HL-60/S4 (cell line): ENCODE measurements around the gene HTATIP2.
"Not testable (repeated sequence)": the region's sequence is repeated elsewhere in the genome, so short reads cannot be mapped to it uniquely, and the experiment has no call there.

Source experiments
- in situ Hi-C: fragments of 300-500 bp; cut with MboI; formaldehyde crosslinking; loops from 2 replicates; pipeline ENCODE4 v1.14.3; 2022; ENCODE audit warnings: low sequenced_read_pairs

The HTATIP2 gene

DNA sequence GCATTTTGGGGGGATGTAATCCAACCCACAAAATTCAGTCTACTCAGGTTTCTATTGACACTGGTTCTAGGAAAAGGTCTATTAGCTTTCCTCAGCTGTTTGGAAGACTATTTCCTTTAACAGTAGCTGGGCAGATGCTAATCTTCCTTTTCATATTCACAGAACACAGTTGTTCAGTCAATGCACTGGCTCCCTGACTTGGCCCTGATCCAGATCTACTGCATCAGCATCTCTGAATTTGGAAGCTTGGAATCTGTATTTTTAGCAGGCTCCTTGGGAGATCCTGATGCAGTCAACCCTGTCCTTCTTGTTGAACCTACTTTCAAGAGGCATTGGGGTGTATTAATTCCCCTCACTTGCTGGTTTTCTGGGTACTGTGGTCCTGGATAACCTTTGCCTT, 6.3 kb downstream of the HTATIP2 start:
- in situ Hi-C loops = no loop called here

DNA sequence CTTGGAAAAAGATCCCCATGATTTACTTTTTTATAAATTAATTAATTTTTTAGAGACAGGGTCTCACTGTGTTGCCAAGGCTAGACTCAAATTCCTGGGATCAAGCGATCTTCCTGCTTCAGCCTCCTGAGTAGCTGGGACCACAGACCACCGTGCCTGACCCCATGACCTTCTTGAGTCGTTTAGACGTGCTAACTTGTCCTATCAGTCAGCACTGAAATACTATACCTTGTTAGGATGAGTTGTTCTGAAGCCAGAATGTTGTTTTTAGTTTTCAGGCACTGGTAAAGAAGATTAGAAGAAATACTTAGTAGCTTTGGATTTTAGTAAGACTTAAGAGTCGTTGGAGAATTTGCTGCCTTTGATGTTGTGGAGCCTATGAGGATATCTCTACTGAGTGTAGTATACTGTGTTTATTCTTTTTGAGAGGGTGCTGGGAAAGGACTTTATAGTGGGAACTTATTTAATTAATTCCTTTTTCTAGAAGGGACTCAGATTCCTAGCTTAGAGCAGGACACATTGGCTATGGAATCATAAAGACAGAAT, 8.6 kb downstream of the HTATIP2 start:
- in situ Hi-C loops = no loop called here

DNA sequence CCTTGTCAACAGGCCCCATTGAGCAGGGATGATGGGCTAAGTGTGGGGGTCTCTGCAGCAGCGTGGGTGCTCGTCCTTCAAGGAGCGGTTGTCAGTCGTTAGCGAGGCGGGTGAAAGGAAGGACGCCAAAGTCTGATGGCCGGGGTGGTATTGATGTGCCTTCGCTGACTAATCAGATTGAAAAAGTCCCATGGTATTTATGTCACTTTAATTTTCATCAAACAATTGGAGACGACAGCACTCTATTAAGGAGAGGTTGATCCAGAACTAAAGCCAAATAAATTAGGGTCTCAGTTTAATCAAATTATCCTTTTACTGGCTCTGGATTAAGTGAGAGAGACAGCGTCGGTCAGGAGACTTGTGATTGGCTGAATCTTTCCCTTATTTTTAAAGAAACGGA, 9.6 kb downstream of the HTATIP2 start:
- in situ Hi-C loops = no loop called here

DNA sequence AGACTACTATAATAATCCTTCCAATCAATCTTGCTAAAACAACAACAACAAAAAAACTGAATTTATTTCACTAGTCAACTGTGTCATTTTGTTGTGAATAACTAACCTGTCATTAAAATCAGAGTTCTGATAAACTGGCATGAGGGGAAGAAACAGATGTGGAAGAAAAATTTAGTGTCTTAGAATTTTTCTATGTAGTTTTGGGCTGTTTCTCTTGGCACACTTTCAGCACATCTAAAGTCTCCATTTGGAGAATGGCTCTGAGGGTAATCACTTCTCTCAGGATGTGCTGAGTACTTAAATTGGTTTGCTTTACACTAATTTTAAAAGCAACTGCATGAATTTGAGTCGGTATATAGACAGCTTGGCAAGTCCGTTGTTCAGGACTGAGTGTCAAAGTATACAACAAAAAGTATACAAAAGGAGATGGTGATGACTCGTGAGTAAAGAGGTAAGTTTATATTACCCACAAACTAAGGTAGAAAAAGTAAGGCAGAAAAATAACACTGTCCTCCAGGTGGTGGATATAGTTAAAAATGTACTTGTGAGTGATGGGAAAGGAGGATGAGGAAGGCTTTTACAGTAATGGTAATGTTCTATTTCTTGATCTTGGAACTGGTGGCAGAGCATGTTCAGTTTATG, 10.2 kb downstream of the HTATIP2 start:
- in situ Hi-C loops = no loop called here

DNA sequence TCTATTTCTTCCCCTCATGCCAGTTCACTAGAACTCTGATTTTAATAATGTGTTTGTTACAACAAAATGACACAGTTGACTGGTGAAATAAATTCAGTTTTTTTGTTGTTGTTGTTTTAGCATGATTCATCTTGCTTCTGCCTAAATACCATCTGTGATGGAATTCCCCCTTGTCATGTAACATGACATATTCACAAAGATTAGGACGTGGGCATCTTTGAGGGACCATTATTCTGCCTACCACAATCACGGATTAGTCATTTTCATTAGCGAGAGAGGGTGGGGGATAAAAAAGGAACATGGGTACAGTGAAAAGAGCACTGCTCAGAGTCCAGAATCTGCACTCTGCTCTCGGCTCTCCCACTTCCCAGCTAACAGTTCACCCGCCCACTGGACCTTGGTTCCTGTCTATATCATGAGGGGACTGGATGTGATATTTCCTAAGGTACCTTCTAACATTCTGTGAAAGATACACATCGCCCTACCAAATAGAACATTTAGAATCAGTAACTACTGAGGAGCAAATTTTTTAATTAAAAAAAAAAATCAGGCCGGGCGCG, 11.3 kb downstream of the HTATIP2 start:
- in situ Hi-C loops = no loop called here

DNA sequence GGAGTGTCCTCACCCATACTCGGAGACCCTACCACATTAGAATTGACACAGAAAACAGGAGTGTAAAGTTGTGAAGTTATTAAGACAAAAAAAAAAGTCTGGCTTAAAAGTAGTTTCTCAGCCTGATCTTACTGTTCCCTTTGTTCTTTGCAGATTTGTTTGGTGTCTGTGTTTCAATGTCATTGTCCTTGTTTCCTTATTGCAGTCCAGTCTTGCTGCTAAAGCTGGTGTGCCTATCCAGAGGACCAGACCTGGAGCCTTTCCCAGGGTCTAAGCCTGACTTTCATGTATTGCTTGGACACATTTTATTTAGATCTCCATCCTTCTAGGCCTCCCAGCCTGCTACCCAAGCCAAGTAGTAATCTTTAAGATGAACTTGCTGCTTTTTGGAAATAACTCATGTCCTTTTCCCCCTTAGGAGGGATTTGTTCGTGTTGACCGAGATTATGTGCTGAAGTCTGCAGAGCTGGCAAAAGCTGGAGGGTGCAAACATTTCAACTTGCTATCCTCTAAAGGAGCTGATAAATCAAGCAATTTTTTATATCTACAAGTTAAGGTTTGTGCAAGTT, 12.7 kb downstream of the HTATIP2 start:
- in situ Hi-C loops = no loop called here

DNA sequence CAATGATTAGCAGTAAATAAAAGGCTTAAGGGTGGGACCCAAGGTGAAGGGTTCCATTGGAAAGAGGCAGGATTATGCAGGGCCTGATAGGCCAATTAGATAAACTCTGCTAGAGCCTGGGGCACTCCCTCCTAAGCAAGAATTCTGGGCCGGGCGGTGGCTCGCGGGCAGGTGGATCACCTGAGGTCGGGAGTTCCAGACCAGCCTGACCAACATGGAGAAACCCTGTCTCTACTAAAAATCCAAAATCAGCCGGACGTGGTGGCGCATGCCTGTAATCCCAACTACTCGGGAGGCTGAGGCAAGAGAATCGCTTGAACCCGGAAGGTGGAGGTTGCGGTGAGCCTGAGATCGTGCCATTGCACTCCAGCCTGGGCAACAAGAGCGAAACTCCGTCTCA, 22.5 kb downstream of the HTATIP2 start:
- in situ Hi-C loops = not testable (repeated sequence)

DNA sequence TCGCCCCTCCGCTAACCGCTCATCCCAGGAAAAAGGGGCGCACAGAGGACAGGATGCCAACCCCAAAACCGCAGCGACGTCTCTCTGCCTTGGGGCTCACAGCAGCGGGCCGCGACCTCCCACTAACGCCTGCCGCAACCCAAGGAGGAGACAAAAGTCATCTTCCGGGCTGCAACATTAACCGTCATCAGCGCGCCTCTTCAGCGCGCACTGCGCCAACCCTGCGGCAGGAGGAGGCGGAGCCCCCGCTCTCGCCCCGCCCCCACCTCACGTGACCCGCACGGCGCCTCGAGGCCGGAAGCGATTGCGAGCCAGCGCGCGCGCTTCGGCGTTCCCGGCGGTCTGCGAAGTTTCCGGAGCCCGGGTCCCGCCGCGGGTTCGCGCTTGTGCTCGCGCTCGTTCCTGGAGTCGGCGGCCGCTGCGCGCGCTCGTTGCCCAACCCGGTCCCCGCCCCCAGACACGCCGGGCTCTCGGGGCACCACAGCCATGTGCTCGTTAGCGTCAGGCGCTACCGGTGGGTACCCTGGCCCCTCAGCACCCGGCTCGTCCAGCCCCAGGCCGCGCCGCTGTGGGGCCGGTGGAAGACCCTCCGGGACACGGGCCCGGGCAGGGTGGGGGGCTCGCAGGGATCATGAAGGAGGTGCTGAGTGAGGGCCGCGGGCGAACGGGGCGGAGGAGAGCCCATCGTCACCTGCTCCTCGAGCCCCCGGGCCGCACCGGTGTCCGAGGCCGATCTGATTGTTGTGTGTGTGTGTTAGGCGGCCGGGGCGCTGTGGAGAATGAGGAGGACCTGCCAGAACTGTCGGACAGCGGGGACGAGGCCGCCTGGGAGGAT, 24.0 kb downstream of the HTATIP2 start, which contains the start of gene PRMT3:
PRMT3 (plus strand) TSS at position 456 of the 835 bp plus-strand sequence; CDS start at position 487, 31 bp downstream.
- in situ Hi-C loops = no loop called here

DNA sequence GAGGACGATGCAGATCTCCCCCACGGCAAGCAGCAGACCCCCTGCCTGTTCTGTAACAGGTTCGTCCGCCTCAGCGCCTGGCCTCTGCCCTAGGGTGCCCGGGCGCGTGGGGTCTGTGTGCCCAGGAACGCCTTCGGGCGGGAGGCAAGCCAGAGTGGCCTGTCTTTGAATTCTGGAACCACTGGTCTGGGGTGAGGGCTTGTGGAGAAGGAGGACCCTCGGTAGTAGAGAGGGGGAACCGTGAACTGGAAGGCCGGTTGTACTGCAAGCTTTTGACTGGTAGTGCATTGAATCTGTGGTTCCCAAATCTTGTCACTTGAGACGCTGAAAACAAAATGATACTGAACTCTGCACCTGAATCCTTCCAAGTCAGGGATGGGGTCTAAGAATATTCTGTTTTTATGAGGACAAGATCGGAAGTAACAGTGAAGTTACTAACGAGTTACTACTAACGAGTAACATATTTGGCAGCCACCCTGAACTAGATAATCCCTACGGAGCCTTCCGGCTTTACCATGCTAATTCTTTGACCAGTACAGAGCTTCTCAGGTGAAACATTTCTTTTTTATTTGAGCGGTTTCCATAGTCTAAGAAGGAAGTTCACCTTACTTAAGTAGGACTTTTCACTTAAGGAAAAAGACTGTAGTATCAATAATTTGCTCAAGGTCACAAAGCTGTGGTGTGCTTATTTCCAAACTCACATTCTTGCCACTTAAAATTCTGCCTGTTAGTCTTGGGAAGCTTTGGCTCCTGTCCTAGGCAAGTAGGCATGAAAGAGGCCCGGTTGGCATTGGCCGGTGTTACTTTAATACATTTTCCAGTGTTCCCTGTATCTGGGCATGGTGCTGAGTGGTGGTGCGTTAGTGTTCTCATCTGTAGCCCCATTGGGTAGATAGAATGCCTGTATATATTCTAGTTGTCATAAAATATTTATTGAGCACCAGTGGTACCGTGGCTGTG, 24.9 kb downstream of the HTATIP2 start:
- in situ Hi-C loops = no loop called here

DNA sequence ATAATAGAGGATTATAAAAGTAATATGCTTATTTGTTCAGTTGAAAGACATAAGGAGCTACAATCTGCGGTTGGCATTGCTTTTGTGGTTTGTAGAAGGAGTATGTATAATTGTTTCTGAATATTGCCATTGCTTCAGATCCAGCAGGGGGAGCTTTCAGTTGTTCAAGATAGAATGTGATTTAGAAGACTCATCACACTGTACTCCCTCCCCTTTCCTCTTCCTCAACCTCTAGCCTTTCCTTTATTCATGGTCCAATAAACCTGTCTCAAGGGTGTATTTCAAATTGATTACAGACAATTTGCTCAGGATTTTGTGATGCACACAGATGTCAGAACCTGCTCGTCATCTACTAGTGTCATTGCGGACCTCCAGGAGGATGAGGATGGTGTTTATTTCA, 33.8 kb downstream of the HTATIP2 start:
- in situ Hi-C loops = no loop called here

DNA sequence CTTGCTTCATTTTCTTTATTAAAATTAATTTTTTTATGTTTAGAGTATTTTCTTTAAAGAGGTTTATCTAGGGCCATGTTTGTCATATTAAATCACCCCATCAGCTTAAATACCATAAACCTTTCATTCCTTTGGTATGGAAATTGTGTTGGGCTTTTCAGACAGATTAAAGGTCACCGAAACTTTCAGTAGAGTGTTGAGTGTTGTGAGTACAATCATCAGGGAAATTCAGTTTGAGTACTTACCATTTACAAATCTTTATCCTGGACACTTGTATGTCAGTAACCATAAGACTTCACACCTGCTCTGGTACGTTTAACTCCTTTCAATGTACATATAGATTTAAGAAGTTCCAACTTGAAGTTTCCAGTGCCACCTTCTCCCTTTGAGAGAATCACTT, 36.0 kb downstream of the HTATIP2 start:
- in situ Hi-C loops = no loop called here

DNA sequence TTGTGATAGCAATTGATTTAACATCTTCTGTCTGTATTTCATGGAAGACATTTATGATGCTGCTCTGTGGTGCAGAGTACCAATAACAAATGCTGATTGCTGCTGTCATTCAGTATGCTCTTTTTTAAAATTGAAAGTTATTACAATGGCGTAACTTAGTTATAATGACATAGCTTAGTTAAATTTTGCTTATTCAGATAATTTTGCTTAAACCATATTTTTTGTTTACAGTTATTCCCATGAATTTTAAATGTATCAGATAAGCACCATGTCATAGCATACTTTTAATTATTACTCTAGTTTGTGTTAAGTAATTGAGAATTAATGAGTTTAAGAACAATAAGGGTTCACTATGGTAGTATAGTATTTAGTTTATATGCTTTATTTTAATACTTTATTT, 39.5 kb downstream of the HTATIP2 start:
- in situ Hi-C loops = no loop called here

DNA sequence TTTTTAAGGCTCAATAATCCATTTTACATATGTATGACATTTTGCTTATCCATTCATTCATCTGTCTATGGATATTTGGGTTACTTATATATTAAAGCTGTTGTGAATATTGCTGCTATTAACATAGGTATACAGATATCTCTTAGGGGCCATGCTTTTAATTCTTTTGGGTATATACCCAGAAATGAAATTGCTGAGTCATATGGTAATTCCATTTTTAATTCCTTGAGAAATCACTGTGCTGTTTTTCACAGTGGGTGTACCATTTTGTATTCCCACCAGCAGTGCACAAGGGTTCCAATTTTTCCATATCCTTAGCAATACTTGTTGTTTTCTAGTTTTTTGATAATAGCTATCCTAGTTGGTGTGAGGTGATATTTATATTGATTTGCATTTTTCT, 43.0 kb downstream of the HTATIP2 start:
- in situ Hi-C loops = no loop called here

DNA sequence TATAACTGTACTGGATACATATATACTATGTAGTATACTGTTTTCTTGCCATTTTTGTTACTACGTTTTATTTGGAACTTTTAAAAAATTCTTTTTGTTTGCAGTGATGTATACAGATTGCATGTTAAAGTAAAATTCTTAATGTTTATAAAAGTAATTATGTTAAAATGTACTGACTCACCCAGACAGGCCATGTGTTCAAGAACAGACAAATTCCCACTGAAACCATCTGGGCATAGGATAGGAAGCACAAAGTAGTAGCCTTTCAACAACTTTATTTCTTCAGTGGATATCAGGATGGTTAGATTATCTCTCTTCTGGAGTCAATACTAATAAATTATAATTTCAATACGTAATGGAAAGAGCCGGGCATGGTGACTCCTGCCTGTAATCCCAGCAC, 43.8 kb downstream of the HTATIP2 start:
- in situ Hi-C loops = no loop called here

DNA sequence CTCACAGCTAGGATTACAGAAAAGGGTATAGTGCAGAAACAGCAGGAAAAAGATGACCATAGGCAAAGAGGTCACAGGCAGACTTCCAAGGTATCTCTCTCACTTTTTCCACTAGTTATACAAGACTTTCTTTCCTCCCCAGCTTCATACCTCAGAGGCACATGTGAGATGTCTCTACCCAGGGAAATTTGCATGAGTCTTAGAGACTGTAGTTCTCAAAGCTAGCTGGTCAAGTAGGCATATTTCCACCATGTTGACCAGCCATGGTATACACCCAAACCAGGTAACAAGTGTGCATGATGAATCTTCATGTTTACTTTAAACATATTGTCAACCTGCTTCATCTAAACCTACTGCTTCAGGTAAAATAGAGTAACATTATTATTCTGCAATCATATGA, 51.9 kb downstream of the HTATIP2 start:
- in situ Hi-C loops = no loop called here

DNA sequence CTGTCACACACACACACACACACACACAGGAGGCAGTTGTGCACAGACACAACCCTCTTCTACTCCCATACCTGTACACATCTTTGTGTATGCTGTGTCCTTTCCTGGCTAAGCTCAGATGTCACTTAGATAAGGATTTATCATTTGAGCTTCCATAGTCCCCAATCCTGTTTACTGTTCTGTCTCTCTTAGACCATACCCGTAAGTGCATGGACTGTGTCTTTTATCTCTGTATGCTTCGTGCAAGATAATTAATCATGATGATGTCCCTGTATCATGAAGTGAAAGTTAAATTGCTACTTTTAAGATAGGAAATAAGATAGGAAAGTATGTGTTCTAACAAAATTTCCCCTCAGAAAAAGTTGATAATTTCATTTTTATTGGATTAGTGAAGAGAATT, 54.3 kb downstream of the HTATIP2 start:
- in situ Hi-C loops = no loop called here

DNA sequence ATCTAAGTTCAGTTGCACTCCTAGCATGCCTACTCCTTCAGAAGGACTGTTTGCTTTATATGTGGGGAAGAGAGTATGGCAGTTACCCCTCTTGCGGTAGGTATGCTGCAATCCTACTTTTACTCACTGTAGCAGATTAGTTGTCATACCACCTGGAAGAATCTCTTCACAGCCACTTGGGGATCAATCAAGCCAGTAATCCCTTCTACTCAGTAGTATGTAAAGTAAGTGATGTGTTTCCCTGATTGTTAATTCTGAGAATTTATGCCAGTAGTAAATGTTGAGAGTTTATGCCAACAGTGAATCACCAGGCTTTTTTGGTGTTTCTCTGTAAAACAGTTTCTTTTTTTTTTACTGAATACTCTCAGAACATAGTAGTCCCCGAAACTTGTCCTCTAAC, 58.4 kb downstream of the HTATIP2 start:
- in situ Hi-C loops = no loop called here

DNA sequence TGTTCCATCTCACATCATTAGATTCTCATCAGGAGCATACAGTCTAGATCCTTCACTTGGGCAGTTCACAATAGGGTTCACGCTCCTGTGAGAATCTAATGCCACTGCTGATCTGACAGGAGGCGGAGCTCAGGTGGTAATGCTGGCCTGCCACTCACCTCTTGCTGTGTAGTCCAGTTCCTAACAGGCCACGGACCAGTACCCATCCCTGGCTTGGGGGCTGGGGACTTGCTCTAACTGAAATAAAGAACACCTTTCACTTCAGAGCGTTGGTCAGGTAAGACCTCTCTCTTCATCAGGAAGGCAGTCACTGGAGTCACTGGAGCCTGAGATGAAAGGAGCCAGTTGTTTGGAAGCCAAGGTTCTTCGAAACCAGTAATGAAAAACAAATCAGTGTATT, 65.7 kb downstream of the HTATIP2 start:
- in situ Hi-C loops = no loop called here
